C4-2B (cell line): ENCODE measurements around the gene SLC26A3.
A peak's percentile ranks its signal among the peaks of the same experiment; 100 is the strongest.

Experiments used
- H3K27ac ChIP-seq: fragments of 450-650 bp; 2 replicates; pipeline ENCODE4 v1.5.1; 2017
- ZFX ChIP-seq: fragments of 450-650 bp; IDR thresholded peaks from 2 replicates; pipeline ENCODE4 v1.6.1; 2017
- TF ChIP-seq, protein P1 (sequence below): fragments of 450-650 bp; conservative IDR thresholded peaks from 2 replicates; pipeline ENCODE4 v1.5.1; 2017; ENCODE audit warnings: mild to moderate bottlenecking

Gene SLC26A3

GRCh38 chr7:107789647-107790046, 13.4 kb downstream of the SLC26A3 start:
- TF ChIP-seq, protein P1, sequence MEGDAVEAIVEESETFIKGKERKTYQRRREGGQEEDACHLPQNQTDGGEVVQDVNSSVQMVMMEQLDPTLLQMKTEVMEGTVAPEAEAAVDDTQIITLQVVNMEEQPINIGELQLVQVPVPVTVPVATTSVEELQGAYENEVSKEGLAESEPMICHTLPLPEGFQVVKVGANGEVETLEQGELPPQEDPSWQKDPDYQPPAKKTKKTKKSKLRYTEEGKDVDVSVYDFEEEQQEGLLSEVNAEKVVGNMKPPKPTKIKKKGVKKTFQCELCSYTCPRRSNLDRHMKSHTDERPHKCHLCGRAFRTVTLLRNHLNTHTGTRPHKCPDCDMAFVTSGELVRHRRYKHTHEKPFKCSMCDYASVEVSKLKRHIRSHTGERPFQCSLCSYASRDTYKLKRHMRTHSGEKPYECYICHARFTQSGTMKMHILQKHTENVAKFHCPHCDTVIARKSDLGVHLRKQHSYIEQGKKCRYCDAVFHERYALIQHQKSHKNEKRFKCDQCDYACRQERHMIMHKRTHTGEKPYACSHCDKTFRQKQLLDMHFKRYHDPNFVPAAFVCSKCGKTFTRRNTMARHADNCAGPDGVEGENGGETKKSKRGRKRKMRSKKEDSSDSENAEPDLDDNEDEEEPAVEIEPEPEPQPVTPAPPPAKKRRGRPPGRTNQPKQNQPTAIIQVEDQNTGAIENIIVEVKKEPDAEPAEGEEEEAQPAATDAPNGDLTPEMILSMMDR: no peak
- TF ChIP-seq ZFX: no peak
- no peak overlapping the region for H3K27ac ChIP-seq

DNA sequence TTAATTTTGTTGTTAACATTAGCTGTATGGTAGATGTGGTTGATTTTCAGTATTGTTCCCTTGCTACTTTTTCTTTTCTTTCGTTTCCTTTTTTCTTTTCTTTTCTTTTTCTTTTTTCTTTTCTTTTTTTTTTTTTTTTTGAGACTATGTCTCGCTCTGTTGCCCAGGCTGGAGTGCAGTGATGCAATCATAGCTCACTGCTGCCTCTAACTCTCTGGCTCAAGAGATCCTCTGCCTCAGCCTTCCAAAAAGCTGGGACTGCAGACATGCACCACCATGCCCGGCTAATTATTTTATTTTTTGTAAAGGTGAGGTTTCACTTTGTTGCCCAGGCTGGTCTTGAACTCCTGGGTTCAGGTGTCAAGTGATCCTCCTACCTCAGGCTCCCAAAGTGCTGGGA, 14.4 kb downstream of the SLC26A3 start:
- H3K27ac ChIP-seq: no peak overlapping the region

DNA sequence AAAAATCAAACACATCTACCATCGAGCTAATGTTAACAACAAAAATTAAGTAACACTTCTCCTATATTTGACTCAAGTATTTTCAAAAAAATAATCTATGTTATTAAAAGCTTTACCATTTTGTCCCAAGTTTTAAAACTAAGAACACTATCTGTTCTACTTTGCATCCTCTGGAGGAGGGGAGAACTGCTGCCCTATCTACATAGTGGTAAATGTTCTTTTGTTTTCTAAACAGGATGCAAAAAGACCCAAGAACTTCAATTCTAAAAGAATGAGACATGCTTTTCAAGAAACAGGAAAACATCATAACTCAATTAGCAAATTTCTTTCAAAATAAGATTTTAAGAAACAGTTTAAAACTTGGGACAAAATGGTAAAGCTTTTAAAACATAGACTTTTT, 14.8 kb downstream of the SLC26A3 start:
- TF ChIP-seq, protein P1: no peak
- TF ChIP-seq ZFX: no peak
- H3K27ac ChIP-seq: no peak overlapping the region

More for the DNA sequence above, 14.4 kb downstream of the SLC26A3 start:
- TF ChIP-seq, protein P1: no peak
- no peak for TF ChIP-seq ZFX

- no peak for TF ChIP-seq ZFX
- TF ChIP-seq, protein P1: no peak
- peak overlapping the region; percentile 72; the same call in 1 of the 2 replicates for H3K27ac ChIP-seq
These were observed 17.1 kb downstream of the SLC26A3 start for GRCh38 chr7:107785926-107786325.

GRCh38 chr7:107785170-107785569, 17.9 kb downstream of the SLC26A3 start:
- TF ChIP-seq, protein P1: no peak
- no peak for TF ChIP-seq ZFX
- H3K27ac ChIP-seq: no peak overlapping the region

DNA sequence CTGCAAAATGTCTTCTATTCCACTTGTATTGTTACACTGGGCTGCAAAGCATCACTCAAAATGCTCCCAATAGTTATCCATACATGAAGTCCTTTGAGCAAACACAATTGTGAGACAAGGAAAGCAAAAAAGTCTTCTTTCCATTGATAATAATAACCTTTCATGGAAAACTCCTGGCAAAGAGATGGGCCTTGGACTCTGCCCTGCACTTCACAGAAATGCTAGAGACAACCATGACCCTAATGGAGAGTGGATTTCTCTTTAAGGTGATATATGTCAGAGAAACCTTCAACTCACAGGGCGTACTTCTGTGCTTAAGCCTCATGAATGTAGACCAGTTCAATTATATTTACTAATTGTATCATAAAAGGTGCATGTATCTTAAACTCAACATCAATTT, 19.4 kb downstream of the SLC26A3 start:
- H3K27ac ChIP-seq: no peak overlapping the region
- no peak for TF ChIP-seq ZFX
- TF ChIP-seq, protein P1: no peak

GRCh38 chr7:107782374-107782773, 20.6 kb downstream of the SLC26A3 start:
- H3K27ac ChIP-seq: no peak overlapping the region
- TF ChIP-seq ZFX: no peak
- TF ChIP-seq, protein P1: no peak
